GM21737 (cell line): ENCODE data around the gene NUDT6.
"Not testable (repeated sequence)": the region's sequence is repeated elsewhere in the genome, so short reads cannot be mapped to it uniquely, and the experiment has no call there.

ENCODE experiments used
- ATAC-seq: cut with Tn5 transposase; IDR thresholded peaks from one replicate; pipeline ENCODE4 v1.9.1; 2021; ENCODE audit warnings: mild to moderate bottlenecking, moderate library complexity; ENCODE audit not compliant: unreplicated experiment

NUDT6 gene, protein sequence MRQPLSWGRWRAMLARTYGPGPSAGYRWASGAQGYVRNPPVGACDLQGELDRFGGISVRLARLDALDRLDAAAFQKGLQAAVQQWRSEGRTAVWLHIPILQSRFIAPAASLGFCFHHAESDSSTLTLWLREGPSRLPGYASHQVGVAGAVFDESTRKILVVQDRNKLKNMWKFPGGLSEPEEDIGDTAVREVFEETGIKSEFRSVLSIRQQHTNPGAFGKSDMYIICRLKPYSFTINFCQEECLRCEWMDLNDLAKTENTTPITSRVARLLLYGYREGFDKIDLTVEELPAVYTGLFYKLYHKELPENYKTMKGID

DNA sequence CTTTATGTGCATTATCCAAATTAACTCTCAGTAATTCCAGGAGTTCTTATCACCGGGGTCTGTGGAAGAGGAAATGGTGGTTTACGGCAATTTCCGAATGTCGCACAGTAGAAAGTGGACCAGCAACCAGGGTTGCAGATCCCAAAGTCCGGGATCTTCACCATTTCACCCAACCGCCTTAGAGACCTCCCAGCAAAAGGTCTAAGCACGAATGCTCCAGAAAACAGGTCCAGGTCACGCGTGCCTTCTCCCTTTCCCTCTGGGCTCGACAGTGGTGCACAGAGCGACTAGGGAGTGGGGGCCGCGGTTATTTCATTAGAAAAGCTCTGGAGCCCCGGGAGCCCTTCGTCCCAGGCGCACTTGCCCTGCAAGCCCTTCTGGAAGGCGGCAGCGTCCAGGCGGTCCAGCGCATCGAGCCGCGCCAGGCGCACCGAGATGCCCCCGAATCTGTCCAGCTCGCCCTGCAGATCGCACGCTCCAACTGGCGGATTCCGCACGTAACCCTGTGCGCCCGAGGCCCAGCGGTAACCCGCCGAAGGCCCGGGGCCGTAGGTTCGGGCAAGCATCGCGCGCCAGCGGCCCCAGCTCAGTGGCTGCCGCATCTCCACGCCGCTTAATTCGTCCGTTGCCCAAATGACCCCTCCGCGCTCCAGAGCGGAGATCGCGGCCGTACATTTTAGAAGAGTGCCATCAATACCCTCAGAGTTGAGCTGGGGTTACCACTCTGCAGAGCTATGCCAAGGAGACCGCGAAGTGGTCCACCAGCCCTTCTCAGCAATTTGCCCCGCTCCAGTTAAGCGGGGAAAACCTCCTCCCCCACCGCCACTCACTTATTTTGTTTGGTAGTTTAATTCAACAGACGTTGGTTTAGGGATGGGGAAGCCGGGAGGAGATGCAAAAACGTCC lies at the start of gene NUDT6:
NUDT6 (minus strand) TSS at position 627 of the 906 bp plus-strand sequence; CDS start at position 602, 25 bp downstream.
- ATAC-seq: peak; percentile 57

- no peak for ATAC-seq
These were observed 45.9 kb upstream of the NUDT6 start for GRCh38 chr4:122968227-122968812.

DNA sequence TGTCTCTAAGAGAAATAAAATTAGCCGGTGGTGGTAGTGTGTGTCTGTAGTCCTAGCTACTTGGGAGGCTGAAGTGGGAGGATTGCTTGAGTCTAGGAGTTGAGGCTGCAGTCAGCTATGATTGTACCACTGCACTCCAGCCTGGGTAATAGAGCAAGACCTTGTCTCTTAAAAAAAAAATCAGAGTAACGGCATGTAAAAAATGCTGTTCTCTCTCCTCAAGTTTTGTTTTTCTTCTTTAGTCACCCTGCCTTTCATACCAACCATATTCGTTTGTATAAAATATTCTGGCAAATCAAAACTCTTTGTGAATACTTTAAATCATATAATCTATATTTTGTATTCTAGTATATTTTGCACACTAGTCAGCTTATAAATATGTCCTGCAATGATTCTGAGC lies 44.8 kb upstream of the NUDT6 start:
- ATAC-seq: no peak

GRCh38 chr4:122966201-122966600 lies 43.8 kb upstream of the NUDT6 start:
- no peak for ATAC-seq

DNA sequence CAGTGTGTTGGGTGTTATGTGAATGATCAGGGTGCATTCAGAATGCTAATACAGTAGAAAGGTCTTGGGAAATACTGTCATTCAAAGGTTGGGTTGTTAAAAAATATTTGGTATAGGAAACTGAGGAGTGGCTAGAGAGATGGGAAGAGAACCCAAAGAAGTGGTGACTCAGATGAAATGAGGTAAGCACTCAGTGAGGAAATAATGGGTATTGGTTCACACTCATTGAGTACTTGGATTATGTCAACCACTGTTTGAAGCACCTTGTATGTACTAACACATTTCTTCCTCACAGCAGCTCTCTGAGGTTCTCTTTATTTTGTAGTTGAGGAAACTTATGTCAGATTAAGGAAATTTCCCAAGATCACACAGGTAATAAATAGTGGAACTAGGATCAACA lies 40.8 kb upstream of the NUDT6 start:
- no peak for ATAC-seq

GRCh38 chr4:122960611-122961000 lies 38.2 kb upstream of the NUDT6 start:
- no peak for ATAC-seq

DNA sequence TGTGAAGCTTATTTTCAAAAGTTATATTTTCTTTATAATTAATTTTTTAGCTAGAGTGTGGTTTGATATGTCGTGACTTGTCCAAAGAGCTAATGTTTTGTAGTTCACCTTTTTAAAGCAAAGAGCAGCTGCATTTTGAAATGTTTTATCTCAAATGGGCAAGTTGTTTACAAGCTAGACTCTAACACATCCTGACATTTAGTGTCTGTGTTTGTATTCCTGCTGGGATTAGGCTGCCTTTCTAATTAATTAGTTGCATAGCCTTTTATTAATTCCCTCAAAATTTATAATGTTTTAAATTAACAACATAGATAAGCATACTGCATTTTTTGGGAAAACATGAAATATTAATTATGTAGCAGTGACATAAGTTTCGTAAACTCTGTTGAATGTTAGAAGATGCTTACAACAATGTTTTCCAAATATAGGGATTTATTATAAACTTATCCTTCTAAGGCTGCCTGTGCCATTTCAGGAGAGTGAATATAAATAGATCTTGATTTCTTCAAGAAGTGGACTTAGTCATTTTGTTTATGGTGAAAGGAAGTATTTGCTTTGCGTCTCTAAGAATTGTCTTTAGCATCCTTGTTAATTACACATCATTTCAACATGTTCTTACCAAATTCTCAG lies 37.7 kb upstream of the NUDT6 start:
- ATAC-seq: no peak

GRCh38 chr4:122959441-122959840 lies 37.0 kb upstream of the NUDT6 start:
- no peak for ATAC-seq

DNA sequence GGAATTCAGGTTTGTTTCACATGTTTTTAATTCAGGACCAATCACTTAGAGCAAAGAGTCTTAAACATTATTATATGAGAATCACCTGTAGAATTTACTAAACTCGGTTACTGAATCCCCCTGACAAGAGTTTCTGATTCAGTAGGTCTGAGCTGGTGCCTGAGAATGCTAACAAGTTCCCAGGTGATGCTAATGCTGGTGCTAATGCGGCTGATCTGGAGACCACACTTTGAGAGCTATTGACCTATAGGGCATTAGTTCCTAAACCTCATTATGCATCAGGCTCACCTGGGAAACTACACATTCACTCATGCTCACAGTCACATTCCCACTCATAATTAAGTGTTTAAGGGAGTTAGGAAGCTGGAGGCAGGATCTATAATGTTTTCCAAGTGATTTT lies 36.1 kb upstream of the NUDT6 start:
- no peak for ATAC-seq

DNA sequence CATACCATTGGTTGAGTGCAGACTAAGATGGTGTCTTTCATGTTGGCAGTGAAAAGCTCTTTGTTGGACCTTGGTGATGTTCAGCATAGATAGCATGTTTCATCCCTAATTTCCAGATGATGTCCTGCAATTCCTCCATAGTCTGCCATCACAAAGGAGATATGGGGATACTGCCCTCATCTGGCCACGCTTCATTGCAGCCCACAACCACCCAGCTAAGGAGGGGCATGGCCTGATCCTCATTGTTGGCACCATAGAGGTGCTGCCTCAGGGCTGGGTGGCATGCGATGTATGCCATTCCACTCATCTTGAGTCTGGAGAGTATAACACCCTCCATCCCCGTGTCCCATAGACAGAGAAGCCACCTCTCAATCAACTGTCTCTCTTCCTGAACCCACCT lies 31.5 kb upstream of the NUDT6 start:
- no peak for ATAC-seq

DNA sequence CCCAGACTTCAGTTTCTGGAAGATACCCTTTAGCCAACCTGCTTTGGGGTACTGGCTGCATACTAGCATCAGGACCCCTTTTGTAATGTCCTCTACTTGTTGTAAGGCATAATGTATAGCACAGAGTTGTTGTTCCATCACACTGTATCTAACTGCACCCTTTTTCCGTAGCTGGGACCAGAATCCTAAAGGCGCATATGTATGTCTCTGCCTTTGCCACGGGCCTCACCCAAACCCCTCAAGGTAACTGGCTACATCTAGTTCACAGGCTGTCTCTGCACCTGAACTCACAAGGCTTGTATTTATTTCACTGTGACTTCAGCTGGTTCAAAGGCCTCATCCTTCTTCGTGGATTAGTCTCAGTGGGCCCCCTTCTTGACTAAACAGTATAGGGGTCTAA lies 29.6 kb upstream of the NUDT6 start:
- no peak for ATAC-seq

DNA sequence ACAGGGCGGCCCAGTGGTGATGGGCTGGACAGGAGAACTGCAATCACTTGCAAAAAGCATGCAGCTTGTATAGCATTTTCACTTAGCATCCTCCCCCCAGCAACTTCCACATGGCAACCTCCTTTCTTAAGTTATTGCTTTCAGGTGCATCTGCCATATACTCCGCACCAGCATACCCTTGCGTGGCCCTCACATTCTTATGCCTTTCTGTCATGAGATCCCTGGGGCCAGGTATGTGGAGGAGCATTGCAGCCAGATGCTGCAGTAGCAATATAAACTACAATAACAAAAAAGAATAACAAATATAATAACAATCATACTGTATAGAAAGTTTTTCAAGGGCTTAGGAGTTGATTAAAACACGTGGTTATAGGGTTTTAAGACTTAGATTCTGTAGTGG lies 26.3 kb upstream of the NUDT6 start:
- no peak for ATAC-seq

- ATAC-seq: no peak
These were observed 23.7 kb upstream of the NUDT6 start for GRCh38 chr4:122946142-122946541.

DNA sequence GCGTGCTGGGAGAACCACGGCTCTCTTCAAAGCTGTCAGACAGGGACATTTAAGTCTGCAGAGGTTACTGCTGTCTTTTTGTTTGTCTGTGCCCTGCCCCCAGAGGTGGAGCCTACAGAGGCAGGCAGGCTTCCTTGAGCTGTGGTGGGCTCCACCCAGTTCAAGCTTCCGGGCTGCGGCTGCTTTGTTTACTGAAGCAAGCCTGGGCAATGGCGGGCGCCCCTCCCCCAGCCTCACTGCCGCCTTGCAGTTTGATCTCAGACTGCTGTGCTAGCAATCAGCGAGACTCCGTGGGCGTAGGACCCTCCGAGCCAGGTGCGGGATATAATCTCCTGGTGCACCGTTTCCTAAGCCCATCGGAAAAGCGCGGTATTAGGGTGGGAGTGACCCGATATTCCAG lies 22.7 kb upstream of the NUDT6 start:
- not testable (repeated sequence) for ATAC-seq

- no peak for ATAC-seq
These were observed 10.4 kb upstream of the NUDT6 start for GRCh38 chr4:122932763-122933162.

DNA sequence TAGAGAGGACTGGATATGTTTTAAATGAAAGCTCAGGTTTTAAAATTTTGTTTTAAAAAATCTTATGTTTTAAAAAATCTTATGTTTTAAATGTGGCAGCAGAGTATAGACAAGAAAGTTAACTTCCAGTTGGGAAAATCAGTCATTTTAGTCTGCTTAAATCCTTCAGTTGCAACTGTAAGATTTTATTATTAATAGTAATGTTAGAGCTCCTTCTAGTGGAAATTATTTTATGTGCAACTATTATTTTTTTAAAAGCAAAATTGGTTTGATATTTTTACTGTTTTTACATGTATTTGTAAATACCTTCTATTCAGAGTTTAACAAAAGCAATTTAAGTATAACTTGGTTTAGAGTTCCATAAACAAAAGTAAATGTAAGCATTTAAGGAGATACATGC lies 8.5 kb upstream of the NUDT6 start:
- ATAC-seq: no peak

DNA sequence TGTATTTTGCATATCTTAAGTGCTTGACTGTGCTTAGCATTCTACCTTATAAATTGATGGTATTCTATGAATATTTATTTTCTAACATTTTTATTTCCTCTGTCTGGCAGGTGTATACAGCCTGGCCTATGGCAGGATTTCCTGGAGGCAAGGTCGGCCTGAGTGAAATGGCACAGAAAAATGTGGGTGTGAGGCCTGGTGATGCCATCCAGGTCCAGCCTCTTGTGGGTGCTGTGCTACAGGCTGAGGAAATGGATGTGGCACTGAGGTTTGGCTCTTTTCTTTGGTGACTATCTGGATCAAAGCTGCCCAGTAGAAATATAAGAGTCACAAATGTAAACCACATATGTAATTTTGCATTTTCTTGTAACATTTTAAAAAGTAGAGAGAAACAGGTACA lies 6.5 kb upstream of the NUDT6 start:
- no peak for ATAC-seq

- peak; percentile 97 for ATAC-seq
These were observed 597 bp upstream of the NUDT6 start for GRCh38 chr4:122922877-122923511.

GRCh38 chr4:122921300-122921699 lies 1.1 kb downstream of the NUDT6 start:
- ATAC-seq: no peak

DNA sequence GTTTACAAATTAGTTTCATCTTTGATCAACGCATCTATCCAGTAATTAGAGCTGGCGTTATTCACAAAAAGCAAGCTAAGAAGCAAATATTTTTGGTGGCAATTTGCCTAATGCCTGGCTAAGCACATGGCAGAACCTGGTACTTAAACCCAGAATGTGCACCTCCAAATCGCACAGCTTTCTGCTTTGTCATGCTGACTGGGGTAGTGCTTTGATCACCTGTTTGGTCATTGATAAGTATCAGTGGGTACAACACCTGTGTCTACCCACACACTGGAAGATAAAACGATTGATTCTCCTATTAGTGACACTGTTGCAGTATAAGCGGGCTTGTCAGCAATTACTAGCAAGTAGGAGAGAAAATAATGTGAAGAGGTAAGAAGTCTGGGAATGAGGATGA lies 1.9 kb downstream of the NUDT6 start:
- ATAC-seq: no peak

- no peak for ATAC-seq
These were observed 4.7 kb downstream of the NUDT6 start for GRCh38 chr4:122917731-122918130.
